ENCODE data around the gene CHST6.
"Not testable (repeated sequence)": the region's sequence is repeated elsewhere in the genome, so short reads cannot be mapped to it uniquely, and the experiment has no call there.

DNA sequence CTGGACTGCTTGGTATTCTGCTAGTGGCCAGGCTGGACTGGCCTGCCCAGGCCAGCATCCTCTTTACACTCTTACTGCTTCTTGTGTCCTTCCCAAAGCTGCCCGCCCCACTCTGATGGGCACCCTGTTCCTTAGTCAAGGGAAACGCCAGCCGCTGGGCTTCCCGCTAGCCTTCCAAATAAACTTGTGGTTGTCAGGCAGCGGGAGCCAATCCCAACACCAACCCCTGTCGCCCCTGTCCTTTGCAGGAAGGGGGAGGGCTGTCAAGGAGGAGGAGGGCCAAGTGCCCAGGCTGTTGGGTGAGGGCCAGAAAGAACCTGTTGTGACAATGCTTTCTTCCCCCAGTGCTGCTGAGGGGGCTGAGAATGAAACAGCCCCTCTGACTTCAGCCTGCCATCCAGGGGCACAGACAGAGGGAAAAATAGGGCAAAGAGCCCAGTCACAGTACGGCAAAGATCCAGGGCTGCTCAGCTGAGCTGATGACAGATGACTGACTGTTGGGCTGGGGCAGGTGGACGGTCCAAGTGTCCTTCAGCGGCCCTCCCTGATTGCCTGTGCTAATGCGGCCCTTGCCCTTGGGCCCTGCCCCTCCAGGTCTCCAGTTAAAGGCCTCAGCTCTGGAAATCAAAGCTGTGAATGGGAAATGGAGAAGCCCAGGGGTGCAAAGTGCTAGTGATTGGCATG, 43.8 kb upstream of the CHST6 start:
- TF ChIP-seq, protein P1, sequence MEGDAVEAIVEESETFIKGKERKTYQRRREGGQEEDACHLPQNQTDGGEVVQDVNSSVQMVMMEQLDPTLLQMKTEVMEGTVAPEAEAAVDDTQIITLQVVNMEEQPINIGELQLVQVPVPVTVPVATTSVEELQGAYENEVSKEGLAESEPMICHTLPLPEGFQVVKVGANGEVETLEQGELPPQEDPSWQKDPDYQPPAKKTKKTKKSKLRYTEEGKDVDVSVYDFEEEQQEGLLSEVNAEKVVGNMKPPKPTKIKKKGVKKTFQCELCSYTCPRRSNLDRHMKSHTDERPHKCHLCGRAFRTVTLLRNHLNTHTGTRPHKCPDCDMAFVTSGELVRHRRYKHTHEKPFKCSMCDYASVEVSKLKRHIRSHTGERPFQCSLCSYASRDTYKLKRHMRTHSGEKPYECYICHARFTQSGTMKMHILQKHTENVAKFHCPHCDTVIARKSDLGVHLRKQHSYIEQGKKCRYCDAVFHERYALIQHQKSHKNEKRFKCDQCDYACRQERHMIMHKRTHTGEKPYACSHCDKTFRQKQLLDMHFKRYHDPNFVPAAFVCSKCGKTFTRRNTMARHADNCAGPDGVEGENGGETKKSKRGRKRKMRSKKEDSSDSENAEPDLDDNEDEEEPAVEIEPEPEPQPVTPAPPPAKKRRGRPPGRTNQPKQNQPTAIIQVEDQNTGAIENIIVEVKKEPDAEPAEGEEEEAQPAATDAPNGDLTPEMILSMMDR (IDR thresholded peaks at IDR 0.05): not testable (repeated sequence)
- not testable (repeated sequence) for TF ChIP-seq POLR2A (IDR thresholded peaks at IDR 0.05)

Data from right lobe of liver (tissue), 4 donors.